ENCODE data around the gene TRNP1. TPM values are rescaled to one million over a fixed set of nuclear protein-coding genes. Genes with fewer than 3 reads are reported as not detected.

Gene TRNP1
- total RNA-seq, 2 donors from 2014 or later: 14.3 to 21.2 TPM

- Mint-ChIP-seq H3K4me1 (peaks cover 13% of the 10 kb centered on the region), H3K36me3 (ENCODE audit: low read depth) (no peaks in the 10 kb centered on the region), H3K9me3 (no peaks in the 10 kb centered on the region), H3K27me3 (ENCODE audit: insufficient read depth) (peaks cover 2% of the 10 kb centered on the region), H3K4me3 (no peak overlapping the region), H3K27ac (no peak overlapping the region)
- WGBS, 2 experiments (ENCODE audit: insufficient coverage in 1 of 2, insufficient read length in 1 of 2): 92 to 93% methylated on average over 4 of the region's 4 CpGs
- Histone ChIP-seq H3K4me1 (ENCODE audit: control insufficient read depth, insufficient read depth, low read length) (no peaks in the 10 kb centered on the region), H3K36me3 (ENCODE audit: control insufficient read depth, insufficient read depth, low read length) (no peaks in the 10 kb centered on the region), H3K4me3 (ENCODE audit: low read length) (no peak overlapping the region), H3K9ac (ENCODE audit: extremely low read depth, low read length, poor library complexity, severe bottlenecking) (no peak overlapping the region), H3K9me3 (ENCODE audit: control insufficient read depth, low read length) (no peaks in the 10 kb centered on the region), H3K27ac (ENCODE audit: low read depth, low read length) (no peak overlapping the region), H3K27me3 (ENCODE audit: control insufficient read depth, insufficient read depth, low read length, poor library complexity, severe bottlenecking) (no peaks in the 10 kb centered on the region)
- TF ChIP-seq CTCF (conservative IDR thresholded peaks at IDR 0.05): no peak
- no peak for DNase-seq
These were observed 23.7 kb downstream of the TRNP1 start for GRCh38 chr1:27017207-27017606.

DNA sequence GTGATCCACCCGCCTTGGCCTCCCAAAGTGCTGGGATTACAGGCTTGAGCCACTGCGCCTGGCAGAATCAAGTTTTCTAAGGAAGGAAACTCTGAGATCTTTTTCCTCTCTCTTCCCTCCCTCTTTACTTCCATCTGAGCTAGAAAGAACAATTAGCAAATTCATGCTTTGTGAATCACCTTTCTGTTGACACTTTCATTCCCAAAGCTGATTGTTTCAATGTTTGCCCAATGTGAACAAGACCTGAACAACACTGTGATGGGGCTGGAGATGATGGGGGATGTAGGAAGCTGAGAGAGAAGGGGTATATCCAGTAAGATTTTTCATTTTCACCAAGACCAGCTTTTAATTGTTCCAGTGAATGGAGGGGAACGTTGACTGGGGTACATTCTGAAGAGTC lies 24.8 kb downstream of the TRNP1 start:
- no peaks in the 10 kb centered on the region for H3K36me3 Mint-ChIP-seq (ENCODE audit: low read depth)
- Histone ChIP-seq H3K27ac (ENCODE audit: low read depth, low read length) (no peak overlapping the region), H3K4me3 (ENCODE audit: low read length) (no peak overlapping the region), H3K27me3 (ENCODE audit: control insufficient read depth, insufficient read depth, low read length, poor library complexity, severe bottlenecking) (no peaks in the 10 kb centered on the region), H3K9ac (ENCODE audit: extremely low read depth, low read length, poor library complexity, severe bottlenecking) (no peak overlapping the region), H3K9me3 (ENCODE audit: control insufficient read depth, low read length) (no peaks in the 10 kb centered on the region), H3K4me1 (ENCODE audit: control insufficient read depth, insufficient read depth, low read length) (no peaks in the 10 kb centered on the region), H3K36me3 (ENCODE audit: control insufficient read depth, insufficient read depth, low read length) (no peaks in the 10 kb centered on the region)
- no peak overlapping the region for H3K27ac Mint-ChIP-seq
- H3K4me3 Mint-ChIP-seq: no peak overlapping the region
- 90 to 91% methylated on average over 3 of the region's 3 CpGs for WGBS, 2 experiments (ENCODE audit: insufficient coverage in 1 of 2, insufficient read length in 1 of 2)
- no peaks in the 10 kb centered on the region for H3K9me3 Mint-ChIP-seq
- no peak for DNase-seq
- H3K27me3 Mint-ChIP-seq (ENCODE audit: insufficient read depth): peaks cover 2% of the 10 kb centered on the region
- no peak for TF ChIP-seq CTCF (conservative IDR thresholded peaks at IDR 0.05)
- H3K4me1 Mint-ChIP-seq: peaks cover 14% of the 10 kb centered on the region

DNA sequence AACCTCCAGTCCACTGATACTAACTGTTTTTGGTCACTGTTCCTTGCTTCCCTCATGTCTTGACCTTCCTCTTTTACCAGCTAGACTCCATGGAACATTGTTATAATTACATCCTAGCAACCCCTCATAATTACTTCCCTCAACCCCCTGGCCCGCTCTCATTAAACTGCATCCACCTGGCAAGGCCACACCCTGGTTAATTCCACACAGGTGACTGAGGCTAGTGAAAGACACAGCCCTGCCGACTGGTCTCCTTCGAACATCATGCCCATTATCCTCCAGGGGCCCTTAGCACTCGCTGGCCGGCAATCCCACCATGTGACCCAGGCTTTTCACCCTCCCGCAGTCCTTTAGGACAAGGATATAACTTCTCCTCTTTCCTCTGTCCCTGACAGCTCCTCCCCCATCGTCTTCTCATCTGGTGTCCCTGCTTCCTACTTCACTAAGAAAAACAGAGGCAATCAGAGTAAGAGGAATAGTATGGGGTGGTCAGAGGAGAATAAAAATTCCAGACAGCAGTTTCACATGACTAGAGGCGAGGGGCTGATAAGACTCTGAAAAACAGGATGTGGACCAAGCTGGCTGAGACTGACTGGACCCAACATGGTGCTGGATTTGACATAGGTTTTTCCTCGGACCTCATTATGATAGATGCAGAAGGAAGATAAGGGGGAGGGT lies 28.0 kb downstream of the TRNP1 start:
- H3K4me1 ChIP-seq (ENCODE audit: control insufficient read depth, insufficient read depth, low read length): no peaks in the 10 kb centered on the region
- no peaks in the 10 kb centered on the region for H3K36me3 ChIP-seq (ENCODE audit: control insufficient read depth, insufficient read depth, low read length)
- peaks cover 14% of the 10 kb centered on the region for H3K4me1 Mint-ChIP-seq
- 66 to 71% methylated on average over 6 to 9 of the region's 9 CpGs for WGBS, 2 experiments (ENCODE audit: insufficient coverage in 1 of 2, insufficient read length in 1 of 2)
- no peaks in the 10 kb centered on the region for H3K36me3 Mint-ChIP-seq (ENCODE audit: low read depth)
- DNase-seq: peak; percentile 70
- no peaks in the 10 kb centered on the region for H3K9me3 Mint-ChIP-seq
- H3K27ac Mint-ChIP-seq: peak overlapping the region; percentile 6
- H3K4me3 Mint-ChIP-seq: no peak overlapping the region
- H3K27me3 ChIP-seq (ENCODE audit: control insufficient read depth, insufficient read depth, low read length, poor library complexity, severe bottlenecking): no peaks in the 10 kb centered on the region
- TF ChIP-seq CTCF (conservative IDR thresholded peaks at IDR 0.05): no peak
- H3K27ac ChIP-seq (ENCODE audit: low read depth, low read length): no peak overlapping the region
- H3K9ac ChIP-seq (ENCODE audit: extremely low read depth, low read length, poor library complexity, severe bottlenecking): no peak overlapping the region
- peaks cover 2% of the 10 kb centered on the region for H3K27me3 Mint-ChIP-seq (ENCODE audit: insufficient read depth)
- no peak overlapping the region for H3K4me3 ChIP-seq (ENCODE audit: low read length)
- no peaks in the 10 kb centered on the region for H3K9me3 ChIP-seq (ENCODE audit: control insufficient read depth, low read length)

Measured in endodermal cell (in vitro differentiated cells).